ENCODE data around the gene ZNF771. TPM values are rescaled to one million over a fixed set of nuclear protein-coding genes. Genes with fewer than 3 reads are reported as not detected.

Gene ZNF771
- total and polyA plus RNA-seq, 9 of the 15 experiments (the other 6 are each of a cell fraction or from before 2014, with no cell fraction given) = 1.5 to 12.6 (median 4.4) TPM

GRCh38 chr16:30379158-30379783, 28.1 kb upstream of the ZNF771 start (continued):
- TF ChIP-seq RBBP5 (IDR thresholded peaks at IDR 0.05; ENCODE audit: borderline replicate concordance, insufficient read depth, low read length, poor library complexity, severe bottlenecking) (no peak), ZBED1 (IDR thresholded peaks at IDR 0.05) (no peak), ETS1 (conservative IDR thresholded peaks at IDR 0.05; ENCODE audit: control insufficient read depth, low read depth, low read length) (no peak), ZNF282 (CRISPR knock-in tag; IDR thresholded peaks at IDR 0.05) (no peak), ZNF431 (CRISPR knock-in tag; IDR thresholded peaks at IDR 0.05) (0 out of 2 replicates have a peak, but pooled peaks have one; percentile 9), MYBL2 (IDR thresholded peaks at IDR 0.05; ENCODE audit: low read depth) (no peak), MYBL2 (CRISPR knock-in tag; IDR thresholded peaks at IDR 0.05; ENCODE audit: borderline replicate concordance) (no peak)

DNA sequence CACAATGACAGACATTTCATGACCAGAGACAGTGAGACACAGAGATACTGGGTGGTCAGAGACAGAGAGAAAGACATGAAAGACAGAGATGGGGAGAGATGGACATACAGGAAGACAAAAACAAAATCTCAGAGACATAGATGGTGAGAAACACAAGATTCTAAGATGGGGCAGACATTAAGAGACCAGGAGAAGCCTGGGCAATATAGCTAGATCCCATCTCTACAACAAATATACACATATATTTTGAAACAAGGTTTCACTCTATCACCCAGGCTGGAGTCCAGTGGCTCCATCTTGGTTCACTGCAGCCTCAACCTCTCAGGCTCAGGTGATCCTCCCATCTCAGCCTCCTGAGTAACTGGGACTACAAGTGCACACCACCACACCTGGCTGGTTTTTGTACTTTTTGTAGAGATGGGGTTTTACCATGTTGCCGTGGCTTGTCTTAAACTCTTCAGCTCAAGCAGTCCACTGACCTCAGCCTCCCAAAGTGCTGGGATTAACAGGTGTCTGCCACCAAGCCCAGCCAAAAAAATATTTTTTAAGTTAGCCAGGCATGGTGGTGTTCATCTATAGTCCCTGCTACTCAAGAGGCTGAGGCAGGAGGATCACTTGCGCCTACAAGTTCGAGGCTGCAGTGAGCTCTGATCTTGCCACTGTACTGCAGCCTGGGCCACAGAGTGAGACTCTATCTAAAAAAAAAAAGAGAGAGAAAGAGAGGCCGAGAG, 27.2 kb upstream of the ZNF771 start:
- TF ChIP-seq SRF (CRISPR knock-in tag; IDR thresholded peaks at IDR 0.05) (no peak), JUNB (CRISPR knock-in tag; conservative IDR thresholded peaks at IDR 0.05) (no peak), SMARCC2 (IDR thresholded peaks at IDR 0.05; ENCODE audit: low read depth) (no peak), ARID4B (CRISPR knock-in tag; IDR thresholded peaks at IDR 0.05) (0 out of 2 replicates have a peak, but pooled peaks have one; percentile 1), CEBPG (CRISPR knock-in tag; IDR thresholded peaks at IDR 0.05) (no peak), CEBPG (tag; conservative IDR thresholded peaks at IDR 0.05 in 1 of 2, IDR thresholded peaks at IDR 0.05 in 1 of 2) (no peak), ZNF717 (CRISPR knock-in tag; IDR thresholded peaks at IDR 0.05) (no peak)
- POLR2A ChIA-PET = interaction anchor here (1.4 kb wide), 1 partner anchor 8 kb away, joined by 3 read pairs; no protein-coding TSS in a partner anchor
- DNase-seq (ENCODE audit: extremely low read depth in 1 of 4, low spot score in 3 of 4) (no peak), ATAC-seq (no peak), FAIRE-seq (no peak)
- CTCF ChIA-PET (ENCODE audit: low intra/inter-chr PET ratio) = no interaction called here
- WGBS (ENCODE audit: insufficient coverage, low coverage, missing lambda C conversion rate) = 81% methylated on average over 4 of the region's 4 CpGs
- no peaks in the 10 kb centered on the region for H3K9me1 ChIP-seq (ENCODE audit: control insufficient read depth, insufficient read depth, low read length)
- H2AFZ ChIP-seq (ENCODE audit: low read depth, low read length) = no peak overlapping the region
- in situ Hi-C loops (cut with MboI) (no loop called here), intact Hi-C loops (cut with micrococcal nuclease) (loop anchor here (2.0 kb wide), 1 partner anchor 15 kb away; the partner anchor contains the start of gene ZNF48)
- H3K4me3 ChIP-seq = no peak overlapping the region
- peaks cover 16% of the 10 kb centered on the region for H3K79me2 ChIP-seq (ENCODE audit: control insufficient read depth, insufficient read depth, low read length)
- H3K4me1 ChIP-seq (replicated peaks in 1 of 2; ENCODE audit: control insufficient read depth in 2 of 2, insufficient read depth in 2 of 2, low read length in 2 of 2) = peaks cover 46 to 62% of the 10 kb centered on the region in 2 experiments
- H3K27me3 ChIP-seq (ENCODE audit: control insufficient read depth in 2 of 2, insufficient read depth in 2 of 2, low read length in 2 of 2) = no peaks in the 10 kb centered on the region
- peak overlapping the region; percentile 91; the same call in 2 of the 3 replicates for H3K27ac ChIP-seq (ENCODE audit: extremely low read depth, low read depth, low read length)
- no peaks in the 10 kb centered on the region for H4K20me1 ChIP-seq (replicated peaks; ENCODE audit: control insufficient read depth, insufficient read depth, low read length)
- H3K4me2 ChIP-seq (ENCODE audit: insufficient read depth, low read length) = peak overlapping the region; percentile 4; the same call in 1 of the 2 replicates
- no TSS peak for BruUV-seq (replicated peaks)
- no peak overlapping the region; a peak in 1 of 4 replicates for H3K9ac ChIP-seq (ENCODE audit: insufficient read depth in 1 of 2, low read depth in 2 of 2, low read length in 2 of 2)
- no peaks in the 10 kb centered on the region for H3K9me3 ChIP-seq (replicated peaks; ENCODE audit: control insufficient read depth, insufficient read depth, low read depth, low read length)
- peaks cover 7% of the 10 kb centered on the region; the same call in 1 of the 3 replicates for H3K36me3 ChIP-seq (ENCODE audit: control insufficient read depth, insufficient read depth, low read length)

All from K562 (cell line).